Renal pelvis (tissue), 12 donors: ENCODE data around the gene KCNJ2. TPM values are rescaled to one million over a fixed set of nuclear protein-coding genes. Genes with fewer than 3 reads are reported as not detected.

ENCODE experiments used
- DNase-seq: peaks from one replicate; pipeline ENCODE4 v3.0.0-alpha.2; 2013
- long read RNA-seq, 16 experiments: transcript quantifications; one replicate each; lab custom pipeline, GENCODE V29; 2026
- polyA plus RNA-seq, 3 donors: library from polyadenylated mRNA; unstranded; fragments of 120-200 nt; gene quantifications; one replicate each; pipeline ENCODE4 v1.2.1, GENCODE V29; 2013; ENCODE audit not compliant: insufficient read length in 3 of 3

KCNJ2 gene
- polyA plus RNA-seq = 1 to 10 TPM; 1.9 to 2.3 (median 2.0) TPM
- long read RNA-seq, donor 1, full-length matches to known transcripts = 1 of 1 reads
- long read RNA-seq, donor 1, partial matches to known transcripts = 0 of 1 reads
- long read RNA-seq, donor 1, other reads (novel, unspliced or antisense) = 0 of 1 reads
- long read RNA-seq, donor 2 = 0 reads
- long read RNA-seq, donor 3, full-length matches to known transcripts = 1 of 1 reads
- long read RNA-seq, donor 3, partial matches to known transcripts = 0 of 1 reads
- long read RNA-seq, donor 3, other reads (novel, unspliced or antisense) = 0 of 1 reads
- long read RNA-seq, donor 4 = 0 reads
- long read RNA-seq, donor 5 = 0 reads
- long read RNA-seq, donor 6 = 0 reads
- long read RNA-seq, donor 7, full-length matches to known transcripts = 1 of 1 reads
- long read RNA-seq, donor 7, partial matches to known transcripts = 0 of 1 reads
- long read RNA-seq, donor 7, other reads (novel, unspliced or antisense) = 0 of 1 reads
- long read RNA-seq, donor 8 = 0 reads
- long read RNA-seq, donor 9, full-length matches to known transcripts = 2 of 2 reads
- long read RNA-seq, donor 9, partial matches to known transcripts = 0 of 2 reads
- long read RNA-seq, donor 9, other reads (novel, unspliced or antisense) = 0 of 2 reads
- long read RNA-seq, donor 10 = 0 reads
- long read RNA-seq, donor 11 = 0 reads
- long read RNA-seq, donor 12, full-length matches to known transcripts = 1 of 1 reads
- long read RNA-seq, donor 12, partial matches to known transcripts = 0 of 1 reads
- long read RNA-seq, donor 12, other reads (novel, unspliced or antisense) = 0 of 1 reads
- long read RNA-seq, donor 13 = 0 reads
- long read RNA-seq, donor 14 = 0 reads
- long read RNA-seq, donor 15 = 0 reads
- long read RNA-seq, donor 16 = 0 reads

GRCh38 chr17:70168977-70169708, at the start of gene KCNJ2:
TSS of gene KCNJ2 (plus strand) at chr17:70169532. CDS start at chr17:70175040, 5,508 bp downstream.
- peak; percentile 83 for DNase-seq

GRCh38 chr17:70119545-70119944, 49.8 kb upstream of the KCNJ2 start:
- no peak for DNase-seq

GRCh38 chr17:70119983-70120382, 49.3 kb upstream of the KCNJ2 start:
- DNase-seq = no peak

DNA sequence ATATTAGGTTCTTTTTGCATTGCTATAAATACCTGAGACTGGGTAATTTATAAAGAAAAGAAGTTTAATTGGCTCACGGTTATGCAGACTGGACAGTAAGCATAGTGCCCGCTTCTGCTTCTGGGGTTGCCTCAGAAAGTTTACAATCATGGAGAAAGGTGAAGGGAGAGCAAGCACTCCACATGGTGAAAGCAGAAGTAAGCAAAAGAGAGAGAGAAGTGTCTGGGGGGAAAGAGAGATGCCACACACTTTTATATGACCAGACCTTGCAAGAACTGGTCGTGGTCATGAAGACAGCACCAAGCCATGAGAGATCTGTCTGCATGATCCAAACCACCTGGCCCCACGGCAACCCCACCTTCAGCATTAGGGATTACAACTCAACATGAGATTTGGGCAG, 48.9 kb upstream of the KCNJ2 start:
- no peak for DNase-seq

DNA sequence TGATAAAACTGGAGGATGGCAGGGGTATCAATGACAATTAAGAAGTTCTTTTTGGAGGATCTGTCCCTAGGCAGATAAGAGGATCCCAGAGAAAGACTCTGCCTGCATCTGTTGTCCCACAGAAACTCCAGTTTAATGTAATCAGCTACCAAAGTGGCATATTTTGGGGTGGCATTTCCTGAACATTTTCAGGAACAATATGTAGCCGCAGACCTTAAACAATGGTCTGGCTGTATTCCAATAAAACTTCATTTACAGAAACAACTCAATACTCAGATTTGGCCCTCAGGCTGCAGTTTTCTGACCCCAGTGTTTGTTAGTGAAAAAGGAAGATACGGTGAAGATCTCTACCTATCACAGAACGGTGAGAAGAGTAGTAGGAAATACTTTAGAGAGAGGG, 48.2 kb upstream of the KCNJ2 start:
- DNase-seq = no peak

DNA sequence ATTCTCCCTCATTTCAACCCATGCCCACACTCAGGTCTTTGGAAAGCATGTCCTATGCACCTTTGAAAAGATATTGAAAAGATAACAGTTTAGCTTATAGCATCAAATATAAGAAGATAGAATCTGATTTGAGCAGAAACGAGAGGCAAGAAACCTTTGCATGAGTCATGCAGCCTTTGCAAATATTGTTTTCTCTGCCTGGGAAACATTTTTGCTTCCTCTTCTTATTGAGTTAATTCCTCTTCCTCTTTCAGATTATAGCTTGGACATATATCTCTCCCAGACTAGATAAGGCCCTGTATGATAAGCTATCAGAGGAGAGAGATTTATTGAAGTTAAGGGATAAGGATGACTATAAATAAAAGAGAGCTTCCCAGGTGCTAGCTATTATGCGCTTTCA, 46.1 kb upstream of the KCNJ2 start:
- DNase-seq = no peak

DNA sequence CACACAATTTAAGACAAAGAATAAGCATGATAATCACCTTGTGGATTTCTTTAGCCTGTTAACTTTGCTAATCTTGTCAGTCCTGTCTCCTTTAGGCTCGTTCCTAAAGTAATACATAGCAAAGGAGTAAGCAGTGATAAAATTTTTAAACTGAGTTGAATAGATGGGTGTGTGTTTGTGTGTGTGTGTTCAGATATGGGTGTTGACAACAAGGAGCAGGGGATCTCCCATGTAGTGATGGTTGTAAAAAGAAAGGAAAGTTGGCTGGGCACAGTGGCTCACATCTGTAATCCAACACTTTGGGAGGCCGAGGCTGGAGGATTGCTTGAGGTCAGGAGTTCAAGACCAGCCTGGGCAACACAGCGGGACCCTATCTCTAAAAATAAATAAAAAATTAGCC, 44.6 kb upstream of the KCNJ2 start:
- no peak for DNase-seq

GRCh38 chr17:70127221-70127873, 42.0 kb upstream of the KCNJ2 start:
- DNase-seq = no peak

DNA sequence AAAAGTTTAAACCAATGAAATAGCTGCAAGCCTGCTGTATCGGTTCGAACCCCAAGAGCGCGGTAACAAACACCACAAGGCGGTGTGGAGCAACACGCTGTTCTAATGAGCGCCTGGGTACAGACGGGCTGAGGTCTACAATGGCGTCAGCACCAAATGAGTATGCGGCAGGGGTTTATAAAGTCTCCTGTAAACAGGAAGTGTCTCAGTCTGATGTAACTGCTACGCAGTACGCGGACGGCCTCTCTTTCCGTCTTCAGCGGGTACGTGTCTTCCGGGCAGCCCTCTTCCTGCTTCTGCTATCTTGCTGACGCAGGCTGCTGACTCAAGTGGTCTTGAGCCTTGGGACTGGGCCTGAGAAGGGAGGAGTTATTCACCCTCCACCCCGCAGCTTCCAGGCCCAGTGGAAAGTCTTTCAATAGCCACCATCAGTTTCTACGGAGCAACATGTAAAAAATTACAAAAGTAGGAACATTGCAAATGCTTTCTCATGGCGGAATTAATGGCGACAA, 40.5 kb upstream of the KCNJ2 start:
- no peak for DNase-seq

GRCh38 chr17:70130289-70130688, 39.0 kb upstream of the KCNJ2 start:
- DNase-seq = no peak

DNA sequence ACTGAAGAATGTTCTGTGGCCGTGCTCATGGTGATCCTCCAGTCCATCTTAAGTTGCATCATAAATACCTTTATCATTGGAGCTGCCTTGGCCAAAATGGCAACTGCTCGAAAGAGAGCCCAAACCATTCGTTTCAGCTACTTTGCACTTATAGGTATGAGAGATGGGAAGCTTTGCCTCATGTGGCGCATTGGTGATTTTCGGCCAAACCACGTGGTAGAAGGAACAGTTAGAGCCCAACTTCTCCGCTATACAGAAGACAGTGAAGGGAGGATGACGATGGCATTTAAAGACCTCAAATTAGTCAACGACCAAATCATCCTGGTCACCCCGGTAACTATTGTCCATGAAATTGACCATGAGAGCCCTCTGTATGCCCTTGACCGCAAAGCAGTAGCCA, 36.8 kb upstream of the KCNJ2 start:
- DNase-seq = no peak

GRCh38 chr17:70134042-70134441, 35.3 kb upstream of the KCNJ2 start:
- no peak for DNase-seq

DNA sequence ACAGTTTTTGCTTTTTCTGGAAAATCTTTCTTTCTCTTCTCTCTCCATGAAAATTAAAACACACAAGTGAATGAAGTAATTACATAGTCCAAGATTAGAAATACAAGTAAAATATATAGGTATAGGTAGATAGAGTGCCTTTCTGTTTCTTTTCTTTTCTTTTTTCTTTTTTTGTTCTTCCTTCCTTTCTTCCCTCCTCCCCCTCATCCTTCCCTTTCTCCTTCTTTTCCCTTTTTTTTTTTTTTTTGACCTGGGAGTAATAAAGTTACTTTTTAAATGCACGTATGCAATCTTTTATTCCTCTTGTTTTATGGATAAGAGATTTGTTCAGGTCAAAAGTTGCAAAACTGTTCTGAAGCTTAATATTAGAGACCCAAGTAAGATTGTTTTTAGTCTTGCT, 34.6 kb upstream of the KCNJ2 start:
- DNase-seq = no peak

- DNase-seq = no peak
Observed at GRCh38 chr17:70136131-70136530, 33.2 kb upstream of the KCNJ2 start.

- DNase-seq = no peak
Observed at GRCh38 chr17:70137451-70138230, 31.7 kb upstream of the KCNJ2 start.

GRCh38 chr17:70138291-70138865, 31.0 kb upstream of the KCNJ2 start:
- DNase-seq = no peak

- no peak for DNase-seq
Observed at GRCh38 chr17:70139449-70139993, 29.8 kb upstream of the KCNJ2 start.

DNA sequence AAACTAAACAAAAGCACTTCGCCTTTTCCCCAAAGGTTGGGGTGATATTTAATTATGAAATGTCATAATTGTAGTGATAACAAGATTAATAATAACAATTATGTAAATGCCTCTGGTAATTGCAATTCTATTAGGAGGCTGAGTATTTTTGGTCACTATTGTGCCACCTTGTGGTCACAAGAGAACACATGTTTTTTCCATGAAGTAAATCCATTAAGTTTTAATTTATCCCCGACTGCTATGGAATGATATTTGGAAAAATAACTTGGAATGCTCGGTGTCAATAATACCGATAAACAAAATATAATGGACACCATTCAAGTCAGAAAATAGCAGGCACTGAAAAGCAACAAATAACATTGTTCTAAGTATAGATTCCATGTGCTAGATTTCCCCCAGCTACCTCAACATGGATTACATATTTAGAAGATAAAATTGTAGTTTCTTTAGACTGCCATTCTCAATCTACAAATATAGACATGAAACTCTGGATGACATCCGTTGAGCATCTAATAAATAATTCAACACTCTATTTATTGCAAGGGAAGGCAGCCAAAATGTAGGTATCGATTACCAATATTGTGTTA, 25.0 kb upstream of the KCNJ2 start:
- no peak for DNase-seq

DNA sequence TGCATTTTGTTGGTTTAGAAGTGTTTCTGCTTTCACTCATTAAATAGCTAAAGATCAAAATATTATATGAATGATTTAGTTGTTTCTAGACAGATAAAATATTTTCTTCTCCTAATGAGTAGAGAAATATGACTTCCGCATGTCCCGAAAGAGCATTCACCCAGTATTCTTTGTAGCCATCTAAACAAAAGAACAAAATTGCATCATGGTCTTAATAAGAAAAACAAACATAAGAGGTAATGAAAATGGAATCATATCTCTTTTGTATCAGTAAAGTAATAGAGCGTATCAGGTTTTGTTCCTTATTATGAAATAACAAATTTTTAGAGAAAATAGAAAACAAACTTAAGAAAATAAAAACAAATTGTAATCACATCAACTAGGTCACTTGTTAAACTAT, 16.1 kb upstream of the KCNJ2 start:
- no peak for DNase-seq

DNA sequence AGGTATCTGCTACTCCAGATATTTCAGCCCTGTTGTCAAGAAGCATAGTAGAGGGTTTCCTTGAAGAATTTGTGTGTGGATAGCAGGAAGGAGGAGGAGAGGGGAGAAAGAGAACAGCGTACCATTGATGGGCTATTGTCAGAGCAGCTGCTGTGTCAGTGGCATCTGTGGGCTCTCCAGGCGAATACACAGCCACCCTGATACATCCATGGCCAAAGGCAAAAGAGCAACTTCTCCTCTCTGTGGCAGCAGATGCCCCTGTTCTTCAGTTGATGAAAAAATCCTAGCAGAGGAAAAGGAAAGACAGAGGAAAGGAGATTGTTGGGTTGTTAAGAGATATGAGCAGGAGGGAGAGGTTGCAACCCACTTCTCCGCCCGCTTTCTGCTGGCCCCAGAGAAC, 12.2 kb upstream of the KCNJ2 start:
- no peak for DNase-seq
